GM19452 (cell line): ENCODE data around the gene NUDT1.

Experiments used
- ATAC-seq: cut with Tn5 transposase; IDR thresholded peaks from one replicate; pipeline ENCODE4 v1.9.1; 2021; ENCODE audit not compliant: unreplicated experiment

NUDT1 gene

DNA sequence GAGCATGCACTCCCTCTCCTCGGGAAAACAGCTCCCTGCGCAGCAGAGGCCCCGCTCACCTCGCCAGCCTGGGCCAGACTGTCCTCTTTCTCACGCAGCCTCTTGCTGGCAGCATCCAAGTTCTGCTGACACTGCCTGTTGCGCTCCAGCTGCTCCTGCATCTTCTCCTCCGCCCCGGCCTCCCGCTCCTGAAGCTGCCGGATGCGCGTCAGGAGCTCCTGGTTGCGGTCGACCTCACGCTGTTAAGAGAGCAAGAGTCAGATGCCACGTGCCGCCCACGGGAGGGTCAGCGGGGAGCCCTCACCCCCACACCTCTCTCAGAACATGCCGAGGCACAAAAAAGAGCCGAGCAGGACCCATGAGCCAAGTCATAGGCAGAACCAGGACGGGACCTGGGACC is 19.5 kb upstream of the NUDT1 start:
- no peak for ATAC-seq

DNA sequence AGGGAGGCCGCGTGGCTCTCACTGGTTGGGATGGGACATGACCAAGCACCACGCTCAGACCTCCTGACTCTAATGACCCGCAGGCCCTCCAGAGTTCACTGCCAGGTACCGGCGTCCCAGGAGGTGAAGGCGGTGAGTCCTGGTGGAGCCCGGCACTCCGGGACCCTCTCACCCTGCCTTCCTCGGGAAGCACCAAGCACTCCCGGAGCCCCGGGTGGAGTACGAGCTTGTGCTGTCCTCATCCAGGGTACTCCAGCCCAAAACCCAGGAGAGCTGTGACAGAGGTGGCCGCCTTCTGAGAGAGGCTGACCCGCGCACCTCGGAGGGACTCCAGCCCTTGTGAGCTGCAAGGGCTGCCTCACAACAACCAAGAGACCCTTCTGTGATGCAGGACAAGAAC is 18.7 kb upstream of the NUDT1 start:
- no peak for ATAC-seq

DNA sequence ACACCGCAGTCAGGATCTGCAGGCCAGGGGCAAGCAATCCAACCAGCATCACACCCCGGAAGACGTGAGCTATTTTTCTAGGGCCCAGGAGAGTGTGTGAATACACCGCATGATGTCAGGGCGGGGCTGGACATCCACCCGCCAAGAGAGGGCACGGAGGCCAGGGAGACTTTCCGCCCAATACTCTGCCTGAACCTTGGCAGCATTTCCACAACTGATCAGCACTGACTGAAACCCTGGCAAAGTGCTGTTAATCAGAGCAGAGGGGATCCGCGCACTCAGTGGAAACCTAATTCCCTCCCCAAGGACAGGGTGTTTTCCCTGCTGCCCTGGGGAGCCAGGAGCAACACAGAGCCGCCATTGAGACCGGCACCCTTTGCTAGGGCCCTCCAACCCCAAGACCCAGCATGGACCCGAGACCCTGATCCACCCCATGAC is 17.5 kb upstream of the NUDT1 start:
- no peak for ATAC-seq

DNA sequence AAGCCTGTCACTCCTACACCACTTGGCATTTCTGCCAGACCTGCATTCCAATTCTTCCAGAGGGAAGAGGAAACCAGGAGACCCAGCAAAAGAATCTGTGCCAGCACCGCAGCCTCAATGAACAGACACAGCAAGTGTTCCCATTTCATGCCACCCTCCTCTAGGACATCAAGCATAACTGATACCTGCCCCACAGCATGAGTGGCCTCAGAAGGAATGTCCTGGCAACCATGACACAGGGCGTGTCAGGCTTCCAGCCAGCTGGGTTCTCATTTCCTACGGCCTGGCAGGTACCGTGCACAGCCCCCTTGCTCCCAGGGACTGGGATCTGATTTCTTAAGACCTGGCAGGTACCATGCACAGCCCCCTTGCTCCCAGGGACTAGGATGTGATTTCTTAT is 17.1 kb upstream of the NUDT1 start:
- no peak for ATAC-seq

DNA sequence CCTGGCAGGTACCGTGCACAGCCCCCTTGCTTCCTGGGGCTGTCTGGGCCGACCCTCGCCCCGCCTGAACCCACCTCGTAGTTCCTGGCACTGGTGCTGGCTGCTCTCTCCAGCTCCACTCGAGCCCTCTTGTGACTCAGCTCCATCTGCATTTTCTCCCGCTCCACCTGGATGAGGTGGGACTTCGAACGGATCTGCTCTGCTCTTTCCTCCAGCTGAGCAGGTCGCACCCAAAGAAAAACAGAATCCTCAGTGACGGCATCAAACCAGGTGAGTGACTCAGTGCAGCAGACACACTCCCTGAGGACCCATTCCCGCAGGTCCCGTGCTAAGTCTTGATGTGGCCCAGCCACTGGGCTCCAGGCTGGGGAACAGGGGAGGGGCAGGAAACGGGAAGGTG is 16.7 kb upstream of the NUDT1 start:
- no peak for ATAC-seq

DNA sequence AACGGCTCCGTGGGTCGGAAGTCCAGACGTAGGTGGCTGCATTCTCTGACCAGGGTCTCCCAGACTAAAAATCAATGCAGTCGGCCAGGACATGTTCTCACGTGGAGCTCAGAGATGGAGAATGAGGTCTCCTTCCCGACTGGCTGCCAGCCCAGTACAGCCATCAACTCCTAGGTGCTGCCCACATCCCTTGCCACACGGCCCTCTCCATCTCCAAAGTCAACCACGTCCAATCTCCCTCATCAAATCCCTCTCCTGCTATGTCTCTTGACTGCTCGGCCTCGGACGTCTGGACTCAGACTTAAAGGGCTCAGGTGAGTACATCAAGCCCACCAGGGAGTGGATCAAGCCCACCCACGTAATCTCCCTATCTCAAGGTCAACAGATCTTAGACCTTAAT is 16.2 kb upstream of the NUDT1 start:
- ATAC-seq: no peak

DNA sequence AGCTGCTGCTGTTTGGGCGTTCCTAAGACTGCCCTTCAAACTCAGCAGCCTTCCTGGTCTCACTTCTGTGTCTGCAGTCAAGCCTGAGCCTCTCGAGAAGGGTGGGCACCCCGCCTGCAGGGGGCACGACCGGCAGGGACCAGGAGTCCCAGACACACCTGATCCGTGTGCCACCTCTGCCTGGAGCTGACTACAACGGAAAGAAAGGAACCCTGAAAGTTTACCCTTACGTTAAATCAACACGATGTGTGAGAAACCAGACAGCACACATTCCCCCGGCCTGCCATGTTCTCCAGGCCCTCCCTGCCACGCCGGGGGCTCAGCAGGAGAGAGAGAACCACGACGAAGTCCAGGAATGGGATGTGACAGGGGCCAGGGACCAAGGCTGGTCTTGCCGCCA is 14.3 kb upstream of the NUDT1 start:
- ATAC-seq: no peak

DNA sequence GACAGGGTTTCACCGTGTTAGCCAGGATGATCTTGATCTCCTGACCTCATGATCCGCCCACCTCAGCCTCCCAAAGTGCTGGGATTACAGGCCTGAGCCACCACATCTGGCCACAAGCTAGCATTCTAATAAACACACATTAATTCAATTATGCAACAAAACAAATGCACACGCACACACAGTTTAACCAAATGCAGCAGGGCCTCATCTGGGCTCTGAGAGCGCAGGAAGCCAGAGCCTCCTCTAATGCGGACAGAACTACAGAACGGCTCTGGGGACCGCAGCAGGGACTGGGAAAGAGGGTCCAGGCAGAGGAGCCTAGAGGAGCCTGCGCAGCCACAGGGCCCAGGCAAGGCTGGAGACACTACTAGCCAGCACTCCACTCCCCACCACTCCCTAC is 13.1 kb upstream of the NUDT1 start:
- ATAC-seq: no peak

DNA sequence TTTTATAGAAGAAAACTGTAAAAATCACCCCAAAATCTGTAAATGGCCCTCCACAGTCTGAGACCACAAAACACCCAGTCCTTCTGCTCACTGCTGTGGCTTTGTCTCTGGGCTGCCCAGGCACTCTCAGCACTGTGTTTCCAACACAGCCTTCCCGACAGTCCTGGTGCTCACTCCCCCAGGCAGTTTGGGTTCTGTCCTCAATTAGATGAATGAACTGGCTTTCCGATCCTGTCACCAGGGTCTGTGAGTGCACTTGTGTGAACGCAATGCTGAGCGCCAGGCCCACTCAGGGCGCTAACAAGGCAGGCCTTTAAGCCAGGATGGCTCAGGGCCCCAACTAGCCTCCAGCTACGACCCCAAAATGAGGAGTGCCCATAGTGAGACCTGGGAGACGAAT is 12.6 kb upstream of the NUDT1 start:
- ATAC-seq: no peak

DNA sequence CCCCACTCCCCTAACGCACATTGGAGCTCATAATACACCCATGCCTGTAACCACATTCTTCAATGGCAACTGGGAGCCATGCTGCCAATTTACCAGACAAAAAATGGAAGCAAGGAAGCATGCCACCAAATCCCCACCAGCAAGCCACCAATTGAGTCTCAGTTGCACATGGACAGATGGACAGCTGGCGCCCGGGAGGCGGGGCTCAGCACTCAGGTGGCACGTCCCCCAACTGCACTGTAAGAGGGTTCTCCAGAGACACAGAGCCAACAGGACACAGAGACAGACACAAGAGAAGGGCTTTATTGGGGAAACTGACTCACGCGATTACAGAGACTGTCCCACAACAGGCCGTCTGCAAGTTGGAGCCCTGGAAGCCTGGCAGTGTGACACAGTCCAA is 11.8 kb upstream of the NUDT1 start:
- no peak for ATAC-seq

DNA sequence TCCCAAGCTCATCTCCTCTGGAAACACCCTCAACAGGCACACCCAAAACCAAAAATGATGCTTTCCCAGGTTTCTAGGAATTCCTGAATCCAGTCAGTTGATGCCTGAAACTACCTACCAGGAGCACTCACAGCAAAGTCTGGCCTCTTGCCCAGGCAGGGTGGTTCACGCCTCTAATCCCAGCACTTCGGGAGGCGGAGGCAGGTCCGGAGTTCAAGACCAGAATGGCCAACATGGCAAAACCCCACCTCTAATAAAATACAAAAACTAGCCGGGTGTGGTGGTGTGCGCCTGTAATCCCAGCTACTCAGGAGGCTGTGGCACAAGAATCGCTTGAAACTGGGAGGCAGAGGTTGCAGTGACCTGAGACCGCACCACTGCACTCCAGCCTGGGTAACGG is 11.1 kb upstream of the NUDT1 start:
- no peak for ATAC-seq

DNA sequence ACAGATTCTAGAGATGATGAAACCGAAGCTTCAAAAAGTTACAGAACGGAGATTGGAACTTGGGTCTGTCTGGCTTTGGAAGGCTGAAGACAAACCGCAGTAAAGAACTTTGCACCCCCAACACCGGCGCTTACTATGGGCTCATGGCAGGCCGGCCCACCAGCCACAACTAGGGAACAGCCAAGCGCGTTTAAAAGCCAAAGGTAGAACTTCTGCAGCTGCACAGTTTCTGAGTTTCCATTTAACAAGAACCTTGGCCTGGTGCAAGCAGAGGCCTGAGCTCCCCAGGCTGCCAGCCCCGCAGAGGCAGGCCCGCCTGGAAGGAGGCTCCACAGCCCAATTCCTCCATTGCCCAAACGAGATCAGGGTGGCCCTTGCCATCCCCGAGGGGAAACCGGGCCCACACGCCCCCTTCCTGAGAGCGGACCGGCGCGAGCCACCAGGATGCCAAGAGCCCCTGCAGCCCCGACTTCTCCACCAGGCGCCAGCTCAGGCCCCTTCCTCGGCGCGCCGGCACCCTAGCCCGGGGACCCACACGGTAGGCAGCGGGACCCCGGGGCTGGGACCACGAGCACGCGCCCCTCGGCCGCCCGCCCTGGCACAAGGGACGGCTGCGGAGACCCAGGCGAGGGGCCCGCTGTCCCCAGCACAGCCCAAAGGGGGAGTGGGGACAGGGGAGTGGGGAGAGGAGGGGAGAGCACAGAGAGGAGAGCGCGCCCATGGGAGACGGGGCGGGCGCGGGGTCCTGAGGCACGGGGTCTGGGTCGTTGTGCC is 9.8 kb upstream of the NUDT1 start:
- peak; percentile 25 for ATAC-seq

DNA sequence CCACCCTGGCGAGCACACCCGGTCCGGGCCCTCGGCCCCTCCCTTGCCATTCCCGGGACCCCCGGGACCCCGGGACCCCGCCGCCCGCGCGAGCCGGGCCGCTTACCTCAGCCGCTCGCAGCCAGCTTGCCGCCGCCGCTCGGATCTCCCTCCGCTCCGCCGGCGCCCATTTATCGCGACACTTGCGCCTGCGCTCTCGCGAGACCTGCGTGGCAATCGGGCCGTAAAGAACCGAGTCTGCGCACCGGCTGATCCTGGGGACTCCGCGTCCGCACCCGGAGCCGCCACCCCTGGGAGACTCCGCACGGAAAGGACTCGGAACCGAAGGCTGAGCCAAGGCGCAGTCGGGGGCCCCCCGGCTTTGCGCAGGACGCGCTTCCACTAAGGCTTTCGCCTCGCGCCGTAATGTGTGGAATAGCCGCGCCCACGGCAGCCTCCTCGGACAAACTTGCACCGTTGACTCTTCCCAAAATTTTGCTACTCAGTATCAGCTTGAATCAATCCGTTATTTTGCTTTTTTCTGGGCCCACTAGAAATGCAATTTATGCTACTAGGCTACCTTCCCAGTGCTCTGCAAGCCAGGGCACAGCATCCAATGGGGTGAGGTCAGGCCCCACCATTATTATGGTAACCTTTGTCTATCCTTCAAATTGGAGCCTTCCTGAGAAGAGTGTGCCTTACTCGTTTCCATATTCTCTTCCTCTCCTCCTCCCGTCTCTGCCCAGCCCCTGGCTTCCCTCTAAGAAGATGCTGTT is 9.1 kb upstream of the NUDT1 start, which contains the start of gene MAD1L1:
TSS of gene MAD1L1 (minus strand) at position 180 of the 755 bp plus-strand sequence. CDS start 2,812 bp downstream, outside the sequence.
- ATAC-seq: peak; percentile 72

DNA sequence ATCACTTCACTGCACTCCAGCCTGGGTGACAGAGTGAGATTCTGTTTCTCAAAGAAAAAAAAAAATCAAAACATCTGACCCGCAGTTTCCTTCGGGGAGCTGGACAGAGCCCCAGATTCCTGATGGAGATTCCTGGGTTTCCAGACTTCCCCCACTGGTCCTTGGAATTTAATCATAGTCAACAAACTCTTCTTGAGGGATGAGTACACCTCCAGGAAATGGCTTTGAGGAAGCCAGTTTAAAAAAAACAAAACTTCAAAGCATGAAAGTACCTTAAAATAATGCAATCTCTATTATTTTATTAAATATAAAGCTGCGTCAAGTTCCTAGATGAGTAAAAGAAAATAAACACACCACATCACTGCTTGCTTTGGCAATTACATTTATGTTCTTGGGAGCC is 8.1 kb upstream of the NUDT1 start:
- no peak for ATAC-seq

DNA sequence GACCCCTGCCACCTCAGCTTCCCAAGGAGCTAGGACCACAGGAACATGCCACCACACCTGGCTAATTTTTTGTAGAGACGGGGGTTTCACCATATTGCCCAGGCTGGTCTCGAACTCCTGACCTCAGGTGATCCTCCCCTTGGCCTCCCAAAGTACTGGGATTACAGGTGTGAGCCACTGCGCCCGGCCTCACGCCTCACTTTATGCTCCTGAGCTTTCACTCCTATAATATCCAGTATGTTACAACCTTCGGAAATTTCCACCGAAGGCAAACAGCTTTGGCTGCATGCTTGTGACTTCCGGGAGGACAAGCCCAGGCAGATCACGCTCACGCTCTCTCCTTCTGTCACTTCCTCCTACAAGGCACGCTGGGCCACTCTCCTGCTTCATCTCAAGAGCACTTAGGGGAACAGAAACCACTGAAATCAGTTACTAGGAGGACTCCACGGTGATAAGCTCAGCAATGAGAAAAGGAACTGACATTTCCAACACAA is 4.9 kb upstream of the NUDT1 start:
- peak; percentile 65 for ATAC-seq

DNA sequence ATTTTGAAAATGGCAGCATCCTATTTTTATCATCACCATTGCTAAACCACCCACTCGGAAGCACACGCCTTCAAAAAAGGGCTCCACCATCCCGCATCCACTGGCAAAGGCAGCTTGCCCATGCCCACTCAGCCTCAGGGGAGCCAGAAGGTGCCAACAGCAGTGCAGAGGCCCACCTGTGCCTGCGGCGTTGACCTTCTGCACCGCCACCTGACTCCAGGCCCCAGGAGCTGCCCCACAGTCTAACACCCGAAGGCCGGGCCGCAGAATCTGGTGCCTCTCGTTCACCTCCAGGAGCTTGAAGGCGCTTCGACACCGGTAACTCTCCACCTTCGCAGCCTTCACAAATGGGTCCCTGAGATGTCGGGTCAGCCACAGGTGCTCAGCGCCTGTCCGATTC is 2.8 kb upstream of the NUDT1 start:
- ATAC-seq: no peak

DNA sequence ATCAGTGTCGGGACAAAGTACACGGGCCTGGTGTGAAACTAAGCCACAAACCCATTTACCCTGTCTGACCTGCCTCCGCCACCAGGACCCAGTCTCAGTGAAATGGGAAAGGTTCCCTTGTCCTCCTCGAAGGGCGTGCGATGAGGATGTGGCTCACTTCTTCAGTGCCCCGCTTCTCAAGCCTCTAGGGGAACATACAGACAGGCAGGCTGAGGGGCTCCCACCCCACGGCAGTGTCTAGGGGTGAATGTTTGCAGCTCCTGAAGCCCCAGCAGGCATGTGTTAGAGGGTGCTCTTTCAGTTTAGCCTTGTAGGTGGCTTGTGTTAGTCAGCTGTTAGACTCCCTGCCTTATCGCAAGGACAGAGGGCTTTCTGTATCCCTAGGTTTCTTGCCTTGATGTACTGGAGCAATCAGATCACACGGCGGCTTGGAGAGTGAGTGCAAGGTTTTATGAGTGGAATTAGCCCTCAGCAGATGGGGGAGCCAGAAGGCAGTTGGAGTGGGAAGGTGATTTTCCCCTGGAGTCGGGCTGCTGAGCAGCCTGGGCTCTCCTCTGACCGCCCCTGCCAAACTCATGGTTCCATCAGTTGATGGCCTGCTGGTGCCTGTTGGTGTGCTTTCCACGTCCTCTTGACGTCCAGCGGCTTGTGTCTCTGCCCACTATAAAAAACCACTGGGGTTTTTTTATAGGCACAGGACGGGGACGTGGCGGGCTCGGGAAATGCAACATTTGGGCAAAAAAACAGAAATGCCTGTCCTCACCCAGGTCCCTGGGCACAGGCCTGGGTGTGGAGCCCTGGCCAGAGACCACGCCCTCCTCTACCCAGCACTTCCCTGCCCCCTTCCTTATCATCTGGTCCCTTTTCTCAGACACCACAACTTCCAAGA is 759 bp downstream of the NUDT1 start:
- ATAC-seq: no peak

DNA sequence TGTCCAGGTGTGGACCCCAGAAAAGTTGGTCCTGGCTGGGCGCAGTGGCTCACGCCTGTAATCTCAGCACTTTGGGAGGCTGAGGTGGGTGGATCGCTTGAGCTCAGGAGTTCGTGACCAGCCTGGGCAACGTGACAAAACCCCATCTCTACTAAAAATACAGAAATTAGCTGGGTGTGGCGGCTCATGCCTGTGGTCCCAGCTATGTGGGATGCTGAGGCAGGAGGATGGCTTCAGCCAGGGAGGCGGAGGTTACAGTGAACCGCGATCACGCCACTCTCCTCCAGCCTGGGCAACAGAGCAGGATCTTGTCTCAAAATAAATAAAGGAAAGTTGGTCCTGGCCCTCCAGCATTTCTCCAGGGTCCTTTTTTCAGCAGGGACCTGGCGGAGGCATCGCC is 1.4 kb downstream of the NUDT1 start:
- ATAC-seq: no peak

DNA sequence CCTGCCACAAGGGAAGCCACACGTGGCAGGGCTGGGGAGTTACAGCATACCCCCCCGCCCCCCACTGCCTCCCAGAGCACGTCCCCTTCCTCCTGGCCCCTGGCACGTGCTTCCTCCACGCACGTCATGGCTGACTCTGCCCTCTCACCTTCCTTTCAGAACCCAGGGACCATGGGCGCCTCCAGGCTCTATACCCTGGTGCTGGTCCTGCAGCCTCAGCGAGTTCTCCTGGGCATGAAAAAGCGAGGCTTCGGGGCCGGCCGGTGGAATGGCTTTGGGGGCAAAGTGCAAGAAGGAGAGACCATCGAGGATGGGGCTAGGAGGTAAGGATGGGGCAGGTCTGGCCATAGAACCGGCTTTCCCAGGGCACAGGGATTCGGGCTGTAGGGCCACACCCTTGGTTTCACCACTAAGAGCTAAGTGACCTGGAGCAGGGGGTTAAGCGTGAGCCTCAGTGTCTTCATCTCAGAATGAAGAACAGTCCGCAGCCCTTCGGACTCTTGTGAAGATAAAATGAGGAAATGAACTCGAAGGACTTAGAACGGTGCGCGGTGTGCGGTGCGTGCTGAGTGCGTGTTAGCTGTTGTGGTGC is 2.5 kb downstream of the NUDT1 start:
- no peak for ATAC-seq

DNA sequence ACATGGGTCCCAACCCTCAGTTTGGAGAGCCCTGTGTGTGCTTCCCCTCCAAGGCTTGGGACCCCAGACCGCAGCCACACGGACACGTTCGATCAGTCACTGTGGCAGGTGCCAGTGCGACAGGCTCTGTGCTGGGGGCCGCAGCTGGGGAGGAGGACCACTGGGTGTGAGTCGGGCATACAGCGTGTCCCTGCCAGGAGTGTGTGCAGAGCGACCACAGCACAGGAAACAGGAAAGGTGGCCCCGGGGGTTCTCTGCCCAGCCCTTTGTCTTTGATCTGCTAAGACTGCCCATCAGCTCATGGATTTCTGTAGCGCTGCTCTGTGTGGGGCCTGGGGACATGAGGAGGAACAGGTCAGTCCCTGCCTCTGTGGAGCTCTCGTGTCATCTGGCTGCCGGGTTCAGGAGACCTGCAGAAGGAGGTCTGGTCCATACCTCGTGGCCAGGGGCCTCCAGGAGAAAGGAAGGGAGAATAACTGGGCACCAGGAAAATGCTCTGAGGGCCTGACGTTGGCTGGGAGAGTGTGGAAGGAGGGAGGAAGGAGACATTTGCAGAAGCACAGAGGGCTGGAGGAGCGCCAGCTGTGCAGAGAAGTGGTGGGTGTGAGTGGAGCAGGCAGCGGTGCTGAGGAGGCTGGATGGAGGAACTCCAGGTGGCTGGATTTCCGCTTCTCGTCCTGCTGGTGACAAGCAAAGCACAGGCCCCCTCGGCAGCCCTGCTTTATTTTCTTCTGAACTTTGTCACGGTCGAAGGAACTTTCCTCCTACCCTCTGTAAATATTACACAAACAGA is 4.1 kb downstream of the NUDT1 start:
- ATAC-seq: no peak
